OCI-M1 (cell line): ENCODE measurements around the gene MAP3K6.

Source experiments
- DNase-seq: peaks from one replicate; lab custom pipeline; 2025; lab: John Stamatoyannopoulos, UW

The MAP3K6 gene

GRCh38 chr1:27355683-27356082 is 11.1 kb downstream of the MAP3K6 start:
- no peak for DNase-seq

- DNase-seq, result no peak
Measured at GRCh38 chr1:27353629-27354028, 13.1 kb downstream of the MAP3K6 start.

- no peak for DNase-seq
Measured at GRCh38 chr1:27353166-27353565, 13.6 kb downstream of the MAP3K6 start.

- DNase-seq, result no peak
Measured at GRCh38 chr1:27351541-27352107, 15.1 kb downstream of the MAP3K6 start.

- no peak for DNase-seq
Measured at GRCh38 chr1:27350663-27351540, 15.9 kb downstream of the MAP3K6 start.

GRCh38 chr1:27349784-27350662 is 16.7 kb downstream of the MAP3K6 start:
- DNase-seq, result no peak

GRCh38 chr1:27348861-27349783 is 17.6 kb downstream of the MAP3K6 start:
- no peak for DNase-seq

- no peak for DNase-seq
Measured at GRCh38 chr1:27346991-27347624, 19.7 kb downstream of the MAP3K6 start.

GRCh38 chr1:27346357-27346756 is 20.4 kb downstream of the MAP3K6 start:
- no peak for DNase-seq

GRCh38 chr1:27345272-27345671 is 21.5 kb downstream of the MAP3K6 start:
- no peak for DNase-seq

GRCh38 chr1:27343639-27344025 is 23.1 kb downstream of the MAP3K6 start:
- DNase-seq, result no peak

GRCh38 chr1:27342778-27343638 is 23.8 kb downstream of the MAP3K6 start:
- DNase-seq, result peak; percentile 56

GRCh38 chr1:27342391-27342777 is 24.4 kb downstream of the MAP3K6 start:
- DNase-seq, result no peak

GRCh38 chr1:27341525-27342252 is 25.1 kb downstream of the MAP3K6 start, which contains the start of gene SYTL1:
Gene SYTL1, plus strand, starts transcription at chr1:27342022. Its CDS starts 3,313 bp downstream, at chr1:27345335.
- DNase-seq, result peak; percentile 74

GRCh38 chr1:27339213-27339612 is 27.5 kb downstream of the MAP3K6 start:
- DNase-seq, result no peak

GRCh38 chr1:27338751-27339150 is 28.0 kb downstream of the MAP3K6 start:
- no peak for DNase-seq

- DNase-seq, result no peak
Measured at GRCh38 chr1:27336756-27337155, 30.0 kb downstream of the MAP3K6 start.

GRCh38 chr1:27335506-27336422 is 31.0 kb downstream of the MAP3K6 start:
- no peak for DNase-seq
